Thoracic aorta (tissue), 2 donors: ENCODE results near the gene UACA. TPM values are rescaled to one million over a fixed set of nuclear protein-coding genes. Genes with fewer than 3 reads are reported as not detected.

ENCODE experiments used
- ATAC-seq: fragments of 150-250 bp; one replicate; pipeline ENCODE4 v1.8.0; 2017; ENCODE audit warnings: low read depth; ENCODE audit not compliant: insufficient number of reproducible peaks, low FRiP score
- DNase-seq: peaks from one replicate; pipeline ENCODE4 v3.0.0-alpha.2; 2020; ENCODE audit warnings: low spot score
- H3K27ac ChIP-seq, 2 donors: fragments of 200-600 bp; sonication (generic); 1 replicate in 1 of 2; 2 replicates in 1 of 2; pipeline ENCODE4 v1.5.1; 2016; ENCODE audit warnings: mild to moderate bottlenecking in 2 of 2, moderate library complexity in 2 of 2
- H3K27me3 ChIP-seq: fragments of 200-600 bp; sonication (generic); replicated peaks from 2 replicates; pipeline ENCODE4 v1.6.0; 2016; ENCODE audit warnings: mild to moderate bottlenecking; ENCODE audit not compliant: insufficient read depth
- H3K36me3 ChIP-seq: fragments of 200-600 bp; sonication (generic); one replicate; pipeline ENCODE4 v1.5.1; 2016
- H3K4me1 ChIP-seq, 2 donors: fragments of 200-600 bp; sonication (generic); 1 replicate in 1 of 2; 2 replicates in 1 of 2; pipeline versions ENCODE4 v1.5.1 to v1.6.0; 2016; ENCODE audit warnings: low read depth in 2 of 2, mild to moderate bottlenecking in 1 of 2; ENCODE audit not compliant: control insufficient read depth in 1 of 2
- H3K4me3 ChIP-seq: fragments of 200-600 bp; sonication (generic); 2 replicates; pipeline ENCODE4 v1.5.1; 2016; ENCODE audit warnings: mild to moderate bottlenecking
- H3K9me3 ChIP-seq: fragments of 200-600 bp; sonication (generic); 2 replicates; pipeline ENCODE4 v1.5.1; 2016
- total RNA-seq, 2 donors: library from RNA; depleted of rRNA; stranded (reverse); fragments of >200 nt; gene quantifications; one replicate each; pipeline versions ENCODE4 v1.1.0 to v1.2.3, GENCODE V29; 2016
- TF ChIP-seq, protein P1 (sequence below): fragments of 200-600 bp; sonication (generic); IDR thresholded peaks from one replicate; pipeline ENCODE4 v1.5.1; 2019; ENCODE audit warnings: antibody characterized with exemption

UACA gene
- total RNA-seq, 2 donors from 2014 or later, result 107 to 118 TPM

DNA sequence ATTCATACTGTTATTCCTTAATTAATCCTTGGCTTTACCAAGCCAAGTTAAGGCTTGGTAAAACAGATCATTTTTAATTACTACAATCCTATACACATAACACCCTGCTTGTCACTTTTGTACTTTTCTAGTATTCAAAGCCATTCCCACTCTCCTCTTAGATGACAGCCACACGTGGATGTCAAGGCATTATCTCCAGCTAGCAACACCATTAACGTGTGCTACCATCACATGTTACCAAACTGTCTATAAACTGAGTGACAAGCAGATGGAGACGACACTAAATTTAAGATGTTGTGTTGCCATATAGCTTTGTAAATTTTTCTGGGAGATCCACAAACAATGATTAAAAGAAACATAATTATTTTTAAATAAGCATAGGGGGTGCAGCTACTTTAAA is 103.7 kb downstream of the UACA start:
- DNase-seq, result no peak
- Histone ChIP-seq H3K27me3 (no peaks in the 10 kb centered on the region), H3K4me3 (no peak overlapping the region), H3K36me3 (peaks cover 21% of the 10 kb centered on the region), H3K9me3 (no peaks in the 10 kb centered on the region), H3K27ac (no peak overlapping the region), H3K4me1 (no peaks in the 10 kb centered on the region)
- ATAC-seq, result no peak
- TF ChIP-seq, protein P1, sequence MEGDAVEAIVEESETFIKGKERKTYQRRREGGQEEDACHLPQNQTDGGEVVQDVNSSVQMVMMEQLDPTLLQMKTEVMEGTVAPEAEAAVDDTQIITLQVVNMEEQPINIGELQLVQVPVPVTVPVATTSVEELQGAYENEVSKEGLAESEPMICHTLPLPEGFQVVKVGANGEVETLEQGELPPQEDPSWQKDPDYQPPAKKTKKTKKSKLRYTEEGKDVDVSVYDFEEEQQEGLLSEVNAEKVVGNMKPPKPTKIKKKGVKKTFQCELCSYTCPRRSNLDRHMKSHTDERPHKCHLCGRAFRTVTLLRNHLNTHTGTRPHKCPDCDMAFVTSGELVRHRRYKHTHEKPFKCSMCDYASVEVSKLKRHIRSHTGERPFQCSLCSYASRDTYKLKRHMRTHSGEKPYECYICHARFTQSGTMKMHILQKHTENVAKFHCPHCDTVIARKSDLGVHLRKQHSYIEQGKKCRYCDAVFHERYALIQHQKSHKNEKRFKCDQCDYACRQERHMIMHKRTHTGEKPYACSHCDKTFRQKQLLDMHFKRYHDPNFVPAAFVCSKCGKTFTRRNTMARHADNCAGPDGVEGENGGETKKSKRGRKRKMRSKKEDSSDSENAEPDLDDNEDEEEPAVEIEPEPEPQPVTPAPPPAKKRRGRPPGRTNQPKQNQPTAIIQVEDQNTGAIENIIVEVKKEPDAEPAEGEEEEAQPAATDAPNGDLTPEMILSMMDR, result no peak

DNA sequence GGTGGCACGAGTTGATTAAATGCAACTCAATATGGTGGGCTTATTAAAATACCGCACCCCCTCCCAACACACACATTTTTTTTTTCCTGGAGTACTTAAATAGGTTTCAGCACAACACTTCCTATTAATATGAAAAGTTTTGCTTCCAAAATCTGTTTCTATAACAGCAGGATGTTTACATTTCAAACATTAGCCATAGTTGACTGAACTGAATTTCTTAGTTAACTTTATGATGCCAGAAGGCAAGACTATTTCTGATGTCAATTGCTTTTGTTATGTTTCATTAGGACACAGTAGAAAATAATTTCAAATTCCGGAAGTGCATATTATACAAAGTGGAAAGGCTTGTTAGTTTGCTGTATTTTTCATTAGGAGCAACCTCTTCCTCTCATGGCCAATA is 104.7 kb downstream of the UACA start:
- ATAC-seq (no peak), DNase-seq (no peak)
- H3K27me3 ChIP-seq, result no peaks in the 10 kb centered on the region
- TF ChIP-seq, protein P1, result no peak
- peaks cover 19% of the 10 kb centered on the region for H3K36me3 ChIP-seq
- H3K4me1 ChIP-seq, result no peaks in the 10 kb centered on the region
- H3K4me3 ChIP-seq, result no peak overlapping the region
- no peaks in the 10 kb centered on the region for H3K9me3 ChIP-seq
- H3K27ac ChIP-seq, result no peak overlapping the region

DNA sequence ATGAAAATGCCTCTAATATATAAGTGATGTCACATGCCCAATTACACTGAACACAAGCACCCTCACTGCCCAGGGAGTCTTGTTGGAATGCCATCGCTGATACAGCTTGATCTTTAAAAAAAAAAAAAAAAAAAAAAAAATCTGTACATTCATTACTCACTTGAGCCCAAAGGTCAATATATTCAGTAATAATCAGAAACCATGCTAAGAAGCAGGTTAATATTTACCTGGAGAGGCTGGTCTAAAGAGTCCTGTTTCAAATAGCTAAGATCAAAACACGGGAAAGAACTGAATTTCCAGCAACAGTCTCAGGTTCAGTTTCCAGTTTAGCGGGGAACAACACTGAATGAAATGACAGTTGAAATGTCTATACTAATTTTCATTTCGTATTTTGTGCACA is 109.9 kb downstream of the UACA start:
- no peak overlapping the region for H3K27ac ChIP-seq
- no peaks in the 10 kb centered on the region for H3K9me3 ChIP-seq
- no peak for ATAC-seq
- no peak overlapping the region for H3K4me3 ChIP-seq
- no peak for DNase-seq
- H3K36me3 ChIP-seq, result peaks cover 18% of the 10 kb centered on the region
- H3K4me1 ChIP-seq, result peaks cover 0 to 6% of the 10 kb centered on the region in 2 donors
- TF ChIP-seq, protein P1, result no peak
- no peaks in the 10 kb centered on the region for H3K27me3 ChIP-seq

DNA sequence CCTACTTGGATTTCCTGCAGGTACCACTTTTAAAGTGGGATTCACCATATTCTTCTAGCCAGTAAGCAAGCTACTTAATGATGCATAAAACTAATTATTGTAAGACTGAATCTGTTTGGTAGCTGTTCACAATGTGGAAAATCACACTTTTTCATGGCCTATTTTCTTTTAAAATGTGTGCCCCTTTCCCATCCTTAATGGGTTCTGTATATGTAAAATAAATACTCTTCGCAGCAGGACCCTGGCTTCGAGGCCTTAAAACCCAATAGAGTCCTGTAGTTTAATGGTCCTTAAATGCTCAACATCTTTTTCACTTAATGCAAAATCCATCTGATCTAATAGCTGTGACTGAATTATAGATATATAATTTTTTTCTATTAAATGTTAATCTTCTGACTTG is 111.0 kb downstream of the UACA start:
- H3K27ac ChIP-seq, result no peak overlapping the region
- peaks cover 1 to 12% of the 10 kb centered on the region in 2 donors for H3K4me1 ChIP-seq
- no peak for ATAC-seq
- DNase-seq, result no peak
- peaks cover 15% of the 10 kb centered on the region for H3K36me3 ChIP-seq
- no peaks in the 10 kb centered on the region for H3K27me3 ChIP-seq
- H3K9me3 ChIP-seq, result no peaks in the 10 kb centered on the region
- H3K4me3 ChIP-seq, result no peak overlapping the region
- TF ChIP-seq, protein P1, result no peak

DNA sequence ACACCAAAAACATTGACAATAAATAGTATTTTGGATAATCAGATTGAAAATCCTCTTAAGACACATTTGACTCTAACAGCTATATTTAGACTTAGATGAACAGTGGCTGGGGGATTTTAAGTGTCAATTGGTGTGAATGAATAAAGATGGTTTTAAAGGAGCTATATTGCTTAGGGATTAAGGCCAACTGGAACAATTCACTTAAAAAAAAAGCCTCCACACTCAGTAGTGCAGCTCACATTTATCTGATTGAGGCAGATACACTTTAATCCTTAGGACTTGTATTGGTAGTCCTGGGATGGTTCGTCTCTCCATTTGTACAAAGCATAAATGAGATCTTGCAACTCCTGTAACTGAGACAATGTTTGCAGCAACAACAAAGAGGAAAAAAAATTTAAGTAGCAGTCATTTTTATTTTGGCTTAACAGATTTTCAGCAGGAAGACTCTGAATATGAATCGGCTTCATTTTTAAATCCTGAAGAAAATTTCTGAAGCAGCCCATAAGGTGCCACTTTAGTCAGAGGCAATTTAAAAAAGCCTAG is 112.0 kb downstream of the UACA start:
- H3K27me3 ChIP-seq, result no peaks in the 10 kb centered on the region
- H3K4me1 ChIP-seq, result peaks cover 9 to 21% of the 10 kb centered on the region in 2 donors
- peaks cover 10% of the 10 kb centered on the region for H3K36me3 ChIP-seq
- ATAC-seq, result no peak
- TF ChIP-seq, protein P1, result no peak
- no peak for DNase-seq
- no peak overlapping the region for H3K27ac ChIP-seq
- no peak overlapping the region for H3K4me3 ChIP-seq
- no peaks in the 10 kb centered on the region for H3K9me3 ChIP-seq
